Kidney (tissue), 14 donors: ENCODE results near the gene NUMA1. TPM values are rescaled to one million over a fixed set of nuclear protein-coding genes. Genes with fewer than 3 reads are reported as not detected.

Experiments
- DNase-seq, 5 donors: peaks; one replicate each; pipeline ENCODE4 v3.0.0-alpha.2; 2013 to 2020
- FAIRE-seq: peaks from 2 replicates; lab custom pipeline; 2012; peaks lifted over from hg19 to GRCh38; lab: Jason Lieb, UNC
- H3K27ac ChIP-seq, 2 donors: one replicate each; pipeline ENCODE4 v1.7.0; 2013; ENCODE audit warnings: low read depth in 2 of 2, low read length in 2 of 2, inconsistent platforms in 1 of 2
- H3K27me3 ChIP-seq: one replicate; pipeline ENCODE4 v1.7.1; 2013; ENCODE audit warnings: low read length, inconsistent platforms; ENCODE audit not compliant: control insufficient read depth, insufficient read depth
- H3K36me3 ChIP-seq, 3 donors: one replicate each; pipeline versions ENCODE4 v1.7.0 to v1.7.1; 2013; ENCODE audit warnings: low read length in 3 of 3, control low read depth in 1 of 3, inconsistent platforms in 1 of 3; ENCODE audit not compliant: insufficient read depth in 3 of 3, control insufficient read depth in 2 of 3
- H3K4me1 ChIP-seq, 3 donors: one replicate each; pipeline versions ENCODE4 v1.7.0 to v1.7.1; 2013; ENCODE audit warnings: low read length in 3 of 3, inconsistent platforms in 1 of 3, low read depth in 1 of 3; ENCODE audit not compliant: control insufficient read depth in 2 of 3, insufficient read depth in 2 of 3
- H3K4me3 ChIP-seq, 3 donors: one replicate each; pipeline versions ENCODE4 v1.7.0 to v1.8.1; 2013; ENCODE audit warnings: low read length in 3 of 3, control low read depth in 1 of 3, inconsistent platforms in 1 of 3
- H3K9ac ChIP-seq, 3 donors: one replicate each; pipeline versions ENCODE4 v1.7.0 to v1.7.1; 2013; ENCODE audit warnings: low read length in 3 of 3, control low read depth in 1 of 3, inconsistent platforms in 1 of 3
- H3K9me3 ChIP-seq, 3 donors: one replicate each; pipeline versions ENCODE4 v1.7.0 to v1.7.1; 2013; ENCODE audit warnings: low read length in 3 of 3, control low read depth in 1 of 3, inconsistent platforms in 1 of 3; ENCODE audit not compliant: control insufficient read depth in 2 of 3, insufficient read depth in 1 of 3
- intact Hi-C: fragments of 100-400 bp; cut with DNase I; formaldehyde crosslinking; loops from one replicate; pipeline ENCODE4 v1.11.1; 2022
- polyA plus RNA-seq: library from polyadenylated mRNA; stranded (reverse); fragments of 350-450 nt; fragmentation: Illumina TruSeq; extraction: RNeasy Lipid Tissue Mini Kit (QIAGEN cat#74804); gene quantifications from one replicate; pipeline ENCODE4 v1.2.3, GENCODE V29; 2014; ENCODE audit warnings: low read depth, low replicate concordance; ENCODE audit not compliant: insufficient read depth
- total RNA-seq: library from RNA; stranded (reverse); fragmentation: NEBNext Ultra II Directional; extraction: Animal tissue kit (Norgen Biotek cat#: 25700); gene quantifications from one replicate; pipeline ENCODE4 v1.2.1, GENCODE V29; 2021
- TF ChIP-seq, protein P1 (sequence below): IDR thresholded peaks from 3 replicates; pipeline ENCODE4 v1.5.1; 2012; ENCODE audit warnings: mild to moderate bottlenecking, moderate library complexity, borderline replicate concordance; ENCODE audit not compliant: insufficient read depth; ENCODE audit errors: extremely low read depth
- donor health status: control.
- donor health status: control.
- donor health status: control.
- donor health status: control.
- donor health status: control.
- donor health status: DM: yes; HTN: yes; CAD: no.
- donor health status: Normal renal cell carcinoma (clear cell type).

NUMA1 gene
- total and polyA plus RNA-seq, 2 donors from 2014 or later, result 85.3 to 198 TPM

DNA sequence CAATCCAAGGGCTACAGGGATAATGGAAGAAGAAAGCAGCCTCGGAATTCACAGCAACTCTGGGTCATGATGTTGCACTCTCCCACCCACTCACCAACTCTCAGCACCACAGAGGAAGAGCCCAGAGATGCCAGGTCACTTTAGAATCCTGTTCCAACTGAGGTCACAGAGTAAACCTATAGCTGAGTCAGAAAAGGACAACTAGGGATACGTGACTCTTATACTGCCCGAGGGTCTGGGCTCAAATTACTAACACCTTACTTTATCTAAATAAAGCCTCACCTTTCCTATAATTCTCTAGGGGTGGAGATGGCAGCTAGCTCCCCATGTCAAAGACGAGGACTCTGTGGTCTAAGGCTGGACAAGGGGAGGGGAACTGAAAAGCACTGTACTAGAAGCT, 57.0 kb downstream of the NUMA1 start:
- Histone ChIP-seq H3K4me3 (no peak overlapping the region), H3K27me3 (no peaks in the 10 kb centered on the region), H3K27ac (no peak overlapping the region), H3K36me3 (peaks cover 35 to 74% (median 66%) of the 10 kb centered on the region in 3 donors), H3K4me1 (peaks cover 0 to 29% (median 26%) of the 10 kb centered on the region in 3 donors), H3K9me3 (no peaks in the 10 kb centered on the region), H3K9ac (no peak overlapping the region)
- TF ChIP-seq, protein P1, sequence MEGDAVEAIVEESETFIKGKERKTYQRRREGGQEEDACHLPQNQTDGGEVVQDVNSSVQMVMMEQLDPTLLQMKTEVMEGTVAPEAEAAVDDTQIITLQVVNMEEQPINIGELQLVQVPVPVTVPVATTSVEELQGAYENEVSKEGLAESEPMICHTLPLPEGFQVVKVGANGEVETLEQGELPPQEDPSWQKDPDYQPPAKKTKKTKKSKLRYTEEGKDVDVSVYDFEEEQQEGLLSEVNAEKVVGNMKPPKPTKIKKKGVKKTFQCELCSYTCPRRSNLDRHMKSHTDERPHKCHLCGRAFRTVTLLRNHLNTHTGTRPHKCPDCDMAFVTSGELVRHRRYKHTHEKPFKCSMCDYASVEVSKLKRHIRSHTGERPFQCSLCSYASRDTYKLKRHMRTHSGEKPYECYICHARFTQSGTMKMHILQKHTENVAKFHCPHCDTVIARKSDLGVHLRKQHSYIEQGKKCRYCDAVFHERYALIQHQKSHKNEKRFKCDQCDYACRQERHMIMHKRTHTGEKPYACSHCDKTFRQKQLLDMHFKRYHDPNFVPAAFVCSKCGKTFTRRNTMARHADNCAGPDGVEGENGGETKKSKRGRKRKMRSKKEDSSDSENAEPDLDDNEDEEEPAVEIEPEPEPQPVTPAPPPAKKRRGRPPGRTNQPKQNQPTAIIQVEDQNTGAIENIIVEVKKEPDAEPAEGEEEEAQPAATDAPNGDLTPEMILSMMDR, result no peak
- DNase-seq (no peak), FAIRE-seq (no peak)
- intact Hi-C loops, result no loop called here

DNA sequence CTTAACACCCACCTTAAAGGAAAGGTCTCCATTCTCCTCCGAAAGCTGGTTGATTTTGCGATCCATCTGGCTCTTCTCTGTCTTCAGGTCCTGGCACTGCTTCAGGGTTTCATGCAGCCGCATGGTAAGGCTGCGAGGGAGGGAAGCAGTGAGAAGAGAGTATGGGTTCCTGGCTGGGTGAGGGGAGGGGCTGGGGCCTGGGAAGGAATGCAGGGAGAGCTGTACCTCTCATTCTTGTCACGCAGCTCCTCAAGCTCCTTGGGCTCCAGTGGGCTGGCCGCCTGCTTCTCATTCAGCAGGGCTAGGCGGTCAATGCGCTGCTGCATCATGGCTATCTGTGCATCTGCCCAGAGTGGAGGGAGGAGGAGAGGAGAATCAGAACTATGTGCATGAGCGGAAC, 62.2 kb downstream of the NUMA1 start:
- Histone ChIP-seq H3K9me3 (no peaks in the 10 kb centered on the region), H3K27ac (no peak overlapping the region), H3K9ac (no peak overlapping the region), H3K4me3 (no peak overlapping the region), H3K4me1 (peaks cover 0 to 23% (median 21%) of the 10 kb centered on the region in 3 donors), H3K36me3 (peaks cover 31 to 97% (median 88%) of the 10 kb centered on the region in 3 donors), H3K27me3 (no peaks in the 10 kb centered on the region)
- FAIRE-seq (no peak), DNase-seq (no peak)
- TF ChIP-seq, protein P1, result no peak
- intact Hi-C loops, result no loop called here

DNA sequence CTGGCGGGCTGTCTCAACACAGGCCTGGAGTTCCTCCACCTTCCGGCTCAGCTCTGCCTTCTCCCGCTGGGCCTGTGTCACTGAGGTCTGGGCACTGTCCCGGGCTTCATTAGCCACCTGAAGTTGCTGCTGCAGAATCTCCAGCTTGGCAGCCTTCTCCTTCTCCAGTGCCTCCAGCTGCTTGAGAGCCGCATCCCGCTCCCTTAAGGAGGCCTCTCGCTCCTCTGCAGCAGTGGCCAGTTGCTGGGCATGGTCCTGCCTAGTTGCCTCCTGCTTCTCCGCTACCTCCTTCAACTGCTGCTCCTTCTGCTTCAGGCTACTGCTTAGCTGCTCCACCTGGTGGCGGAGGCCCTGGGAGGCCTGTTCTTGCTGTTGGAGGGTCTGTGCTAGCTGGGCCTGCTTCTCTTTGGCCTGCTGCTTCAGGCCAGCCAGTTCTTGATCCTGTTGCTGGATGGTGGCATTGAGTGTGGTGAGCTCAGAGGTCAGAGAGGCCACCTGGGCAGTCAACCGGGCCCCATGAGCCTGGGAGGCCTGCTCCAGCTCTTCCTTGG, 64.8 kb downstream of the NUMA1 start:
- peak in 4 of 5 donors; percentile 54 to 68 (median 64) for DNase-seq
- H3K27me3 ChIP-seq, result no peaks in the 10 kb centered on the region
- no peaks in the 10 kb centered on the region for H3K9me3 ChIP-seq
- H3K36me3 ChIP-seq, result peaks cover 26 to 99% (median 83%) of the 10 kb centered on the region in 3 donors
- no peak overlapping the region for H3K4me3 ChIP-seq
- H3K4me1 ChIP-seq, result peaks cover 0 to 34% (median 29%) of the 10 kb centered on the region in 3 donors
- H3K27ac ChIP-seq, result no peak overlapping the region
- TF ChIP-seq, protein P1, result peak; percentile 36
- intact Hi-C loops, result no loop called here
- no peak for FAIRE-seq
- H3K9ac ChIP-seq, result no peak overlapping the region
